Measurements from ENCODE around the gene UBE3C.
"Not testable (repeated sequence)": the region's sequence is repeated elsewhere in the genome, so short reads cannot be mapped to it uniquely, and the experiment has no call there.

The UBE3C gene

DNA sequence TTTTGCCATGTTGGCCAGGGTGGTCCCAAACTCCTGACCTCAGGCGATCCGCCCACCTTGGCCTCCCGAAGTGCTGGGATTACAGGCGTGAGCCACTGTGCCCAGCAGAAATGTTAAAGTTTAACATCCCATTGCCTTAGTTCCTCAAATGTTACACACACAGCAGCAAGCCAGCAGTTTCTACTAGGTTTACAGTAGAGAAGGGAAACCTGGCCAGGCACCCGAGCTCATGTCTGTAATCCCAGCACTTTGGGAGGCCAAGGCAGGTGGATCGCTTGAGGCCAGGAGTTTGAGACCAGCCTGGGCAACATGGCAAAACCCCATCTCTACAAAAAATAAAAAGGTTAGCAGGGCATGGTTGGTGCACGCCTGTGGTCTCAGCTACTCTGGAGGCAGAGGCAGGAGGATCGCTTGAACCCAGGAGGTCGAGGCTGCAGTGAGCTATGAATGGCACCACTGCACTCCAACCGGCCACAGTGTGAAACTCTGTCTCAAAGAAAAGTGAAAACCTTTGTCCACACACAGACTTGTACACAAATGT, 135.4 kb downstream of the UBE3C start:
- DNase-seq: not testable (repeated sequence)

DNA sequence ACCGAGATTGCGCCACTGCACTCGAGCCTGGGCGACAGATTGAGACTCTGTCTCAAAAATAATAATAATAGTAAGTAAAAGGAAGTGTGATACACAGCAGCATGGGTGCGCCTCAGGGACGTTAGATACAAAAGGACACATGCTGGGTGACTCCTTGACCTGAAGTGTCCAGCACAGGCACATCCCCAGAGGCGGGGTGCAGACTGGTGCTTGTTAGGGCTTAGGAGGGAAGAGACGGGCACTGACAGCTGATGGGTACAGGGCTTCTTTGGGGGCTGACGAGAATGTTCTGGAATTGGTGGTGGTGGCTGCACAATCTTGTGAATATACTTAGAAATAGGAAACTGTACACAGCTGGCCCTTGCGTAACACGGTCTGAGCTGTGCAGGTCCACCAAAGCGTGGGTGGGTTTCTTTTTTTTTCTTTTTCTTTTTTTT, 136.3 kb downstream of the UBE3C start:
- DNase-seq: no peak

GRCh38 chr7:157276091-157276561, 137.4 kb downstream of the UBE3C start:
- DNase-seq: no peak

DNA sequence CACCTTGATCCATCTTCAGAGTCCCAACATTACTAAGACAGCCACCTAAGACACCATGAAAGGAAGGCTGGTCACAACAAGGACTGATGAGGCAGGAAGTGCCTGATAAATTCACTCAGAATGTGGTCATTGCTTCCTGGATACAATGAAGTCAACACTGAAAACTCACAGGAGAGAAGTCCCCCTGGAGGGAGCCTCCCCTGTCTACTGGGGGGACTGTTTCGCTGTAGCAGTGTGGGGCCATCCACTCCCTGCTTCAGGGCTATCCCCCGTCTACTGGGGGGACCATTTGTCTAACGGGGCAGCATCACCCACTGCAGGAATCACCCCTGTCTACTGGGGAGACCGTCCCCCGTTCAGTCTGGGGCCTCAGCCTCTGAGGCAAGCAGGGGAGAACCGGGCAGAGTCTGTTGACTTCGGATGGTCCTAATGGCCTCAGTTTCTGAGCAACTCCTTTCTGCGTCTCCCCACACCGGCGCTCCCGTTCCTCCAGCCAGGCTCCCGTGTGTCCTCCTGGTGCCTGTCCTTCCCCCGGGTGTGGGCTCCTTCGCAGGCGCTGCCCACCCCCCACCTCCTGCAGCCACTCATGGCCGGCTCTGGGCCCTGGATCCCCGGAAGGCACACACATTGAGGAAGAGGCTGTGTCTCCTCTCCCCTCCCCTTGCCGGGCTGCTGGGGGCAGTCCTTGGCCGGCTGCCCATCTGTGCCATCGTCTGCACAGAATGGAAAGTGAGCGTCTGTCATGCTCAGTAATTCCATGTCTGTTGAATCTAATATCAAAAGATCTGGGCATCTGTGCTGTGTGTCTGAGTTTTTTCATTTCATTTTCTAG, 138.2 kb downstream of the UBE3C start:
- no peak for DNase-seq

GRCh38 chr7:157277568-157277967, 138.8 kb downstream of the UBE3C start:
- not testable (repeated sequence) for DNase-seq

DNA sequence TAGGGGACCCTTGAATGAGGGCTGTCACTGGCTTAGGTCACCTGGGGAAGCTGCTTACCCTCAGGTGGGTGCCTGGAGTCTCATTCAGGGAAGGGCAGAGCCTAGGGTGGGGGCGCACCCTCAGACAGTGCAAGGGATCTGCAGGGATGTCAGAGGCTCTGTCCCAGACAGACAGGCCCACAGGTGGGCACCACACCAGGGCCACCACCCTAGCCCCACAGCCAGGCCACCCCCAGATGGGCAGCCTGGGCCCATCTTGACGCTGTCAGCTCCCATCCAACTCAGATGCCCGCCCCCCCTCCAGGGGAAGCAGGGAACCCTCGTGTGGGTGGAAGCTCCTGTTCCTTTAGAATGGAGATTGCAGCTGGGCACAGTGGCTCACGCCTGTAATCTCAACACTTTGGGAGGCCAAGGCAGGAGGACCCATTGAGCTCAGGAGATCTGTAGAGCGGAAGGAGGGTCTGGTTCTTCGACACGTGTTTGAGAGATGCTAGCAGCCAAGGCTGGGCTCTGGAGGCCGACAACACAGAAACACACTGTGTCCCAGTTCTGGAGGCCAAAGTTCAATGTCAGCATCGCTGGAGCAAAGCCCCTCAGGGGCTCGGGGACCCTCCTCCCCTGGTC, 139.6 kb downstream of the UBE3C start:
- DNase-seq: no peak

DNA sequence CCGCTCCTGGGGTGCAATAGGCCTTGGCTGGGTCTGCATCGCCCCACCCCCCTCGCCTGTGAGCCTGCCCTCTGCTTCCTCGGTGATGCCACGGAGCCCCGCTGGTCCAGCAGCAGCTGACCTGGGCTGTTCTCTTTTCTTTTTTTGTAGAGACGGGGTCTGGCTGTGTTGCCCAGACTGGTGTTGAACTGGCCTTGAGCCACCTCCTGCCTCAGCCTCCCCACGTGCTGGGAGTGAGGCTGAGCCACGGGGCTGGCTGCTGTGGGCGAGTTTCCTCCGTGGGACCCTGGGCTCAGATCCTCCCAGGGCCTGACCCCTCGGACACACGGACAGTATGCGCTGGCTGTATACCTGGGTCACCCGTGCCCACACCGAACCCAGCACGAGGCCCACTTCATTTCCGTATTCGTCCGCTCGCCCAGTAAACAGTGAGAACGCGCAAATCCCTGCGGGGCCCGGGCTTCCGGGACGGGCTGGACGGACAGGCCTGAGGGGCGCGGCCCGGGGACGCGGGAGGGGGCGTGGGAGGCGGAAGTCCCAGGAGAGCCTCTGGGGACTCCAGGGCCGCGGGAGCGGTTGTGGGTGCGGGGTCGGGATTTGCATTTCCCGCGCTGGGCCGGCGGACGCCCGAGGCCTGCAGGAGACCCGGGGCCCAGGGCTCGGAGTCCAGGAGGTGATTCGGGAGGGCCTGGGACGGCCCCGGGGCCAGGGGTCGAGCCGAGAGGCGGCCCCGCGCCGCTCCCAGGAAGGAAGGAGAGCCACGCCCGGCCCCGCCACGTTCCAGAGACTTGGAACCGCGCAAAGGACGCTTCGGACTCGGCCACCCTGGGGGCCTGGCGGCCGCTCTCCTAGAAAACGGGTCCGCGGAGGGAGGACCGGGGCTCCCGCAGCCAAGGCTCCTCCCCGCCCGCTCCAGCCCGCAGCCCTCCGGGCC, 140.3 kb downstream of the UBE3C start:
- DNase-seq: no peak

GRCh38 chr7:157279741-157280215, 141.1 kb downstream of the UBE3C start:
- no peak for DNase-seq

GRCh38 chr7:157280216-157280841, 141.6 kb downstream of the UBE3C start:
- no peak for DNase-seq

DNA sequence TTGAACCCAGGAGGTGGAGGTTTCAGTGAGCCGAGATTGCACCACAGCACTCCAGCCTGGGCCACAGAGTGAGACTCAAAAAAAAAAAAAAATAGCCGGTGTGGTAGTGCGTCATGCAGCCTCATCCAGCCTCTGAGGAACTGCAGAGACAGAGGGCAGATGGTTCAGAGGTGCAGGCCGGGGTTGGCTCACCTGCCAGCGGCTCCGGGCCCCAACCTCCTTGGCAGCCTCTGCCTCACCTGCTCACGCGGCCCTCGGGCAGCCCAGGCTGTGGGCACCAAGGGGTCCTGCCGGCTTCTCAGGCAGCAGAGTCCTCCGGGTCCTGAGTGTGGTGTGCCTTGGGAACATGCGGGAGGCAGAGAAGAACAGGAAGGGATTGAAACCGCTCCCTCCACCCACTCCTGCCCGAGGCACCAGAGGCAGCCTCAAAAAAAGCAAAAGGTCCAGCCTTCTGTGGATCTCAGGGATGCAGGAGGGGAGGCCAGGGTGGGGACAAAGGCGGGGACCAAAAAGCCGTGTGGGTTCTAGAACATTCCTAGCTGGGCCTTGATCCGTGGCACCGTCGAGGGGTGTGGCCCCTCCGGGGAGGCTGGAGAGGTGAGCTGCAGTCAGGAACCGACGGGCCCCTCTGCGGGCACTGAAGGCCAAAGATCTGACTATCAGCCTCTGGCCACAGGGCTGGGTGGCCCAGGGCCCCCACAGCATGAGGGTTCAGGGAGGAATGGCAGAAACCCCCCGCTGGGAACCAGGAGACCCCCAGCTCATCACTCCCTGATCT, 142.7 kb downstream of the UBE3C start:
- no peak for DNase-seq

GRCh38 chr7:157282141-157282801, 143.5 kb downstream of the UBE3C start:
- no peak for DNase-seq

DNA sequence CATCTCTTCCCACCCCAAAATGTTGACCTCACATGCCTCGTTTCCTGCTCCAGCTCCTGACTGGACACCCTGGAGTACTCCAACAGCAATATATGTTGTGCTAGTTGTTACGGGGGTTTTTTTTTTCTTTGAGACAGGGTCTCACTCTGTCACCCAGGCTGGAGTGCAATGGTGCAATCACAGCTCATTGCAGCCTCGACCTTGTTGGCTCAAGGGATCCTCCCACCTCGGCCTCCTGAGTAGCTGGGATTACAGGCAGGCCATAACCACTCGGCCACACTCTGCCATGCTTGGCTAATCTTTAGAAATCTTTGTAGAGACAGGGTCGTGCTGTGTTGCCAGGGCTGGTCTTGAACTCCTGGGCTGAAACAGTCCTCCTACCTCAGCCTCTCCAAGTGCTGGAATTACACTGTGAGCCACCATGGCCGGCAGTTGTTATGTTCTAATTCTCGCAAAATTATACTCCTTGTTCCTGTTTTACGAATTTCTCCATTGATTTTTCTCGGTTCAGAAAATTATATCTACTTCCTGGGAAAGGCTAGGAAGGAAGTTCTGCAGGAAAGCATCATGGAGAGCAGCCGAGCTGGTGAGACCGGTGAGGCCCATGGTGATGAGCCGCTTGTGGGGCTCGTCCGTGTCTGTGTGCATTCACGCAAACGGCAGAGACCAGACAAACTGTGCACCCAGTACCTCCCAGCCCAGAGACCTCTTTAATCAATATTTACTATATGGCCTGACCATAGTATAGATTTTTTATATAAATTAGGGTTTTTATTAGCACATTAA, 145.7 kb downstream of the UBE3C start:
- DNase-seq: no peak

- DNase-seq: no peak
Observed at GRCh38 chr7:157291404-157292080, 152.8 kb downstream of the UBE3C start.

DNA sequence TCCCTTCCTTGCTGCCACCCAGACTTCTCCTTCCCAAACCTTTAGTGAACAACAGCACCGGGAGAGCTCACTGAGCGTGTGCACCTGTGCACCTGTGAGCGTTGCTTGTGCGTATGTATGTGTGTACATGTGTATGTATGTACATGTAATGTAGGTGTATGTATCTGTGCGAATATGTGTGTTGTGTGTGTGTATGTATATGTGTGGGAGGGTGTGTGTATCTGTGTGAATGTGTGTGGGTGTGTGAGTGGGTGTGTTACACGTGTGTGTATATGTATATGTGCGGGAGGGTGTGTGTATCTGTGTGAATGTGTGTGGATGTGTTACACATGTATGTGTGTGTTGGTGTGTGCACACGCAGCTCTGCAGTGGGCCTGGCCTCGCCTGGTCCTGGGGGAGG, 153.5 kb downstream of the UBE3C start:
- DNase-seq: no peak

DNA sequence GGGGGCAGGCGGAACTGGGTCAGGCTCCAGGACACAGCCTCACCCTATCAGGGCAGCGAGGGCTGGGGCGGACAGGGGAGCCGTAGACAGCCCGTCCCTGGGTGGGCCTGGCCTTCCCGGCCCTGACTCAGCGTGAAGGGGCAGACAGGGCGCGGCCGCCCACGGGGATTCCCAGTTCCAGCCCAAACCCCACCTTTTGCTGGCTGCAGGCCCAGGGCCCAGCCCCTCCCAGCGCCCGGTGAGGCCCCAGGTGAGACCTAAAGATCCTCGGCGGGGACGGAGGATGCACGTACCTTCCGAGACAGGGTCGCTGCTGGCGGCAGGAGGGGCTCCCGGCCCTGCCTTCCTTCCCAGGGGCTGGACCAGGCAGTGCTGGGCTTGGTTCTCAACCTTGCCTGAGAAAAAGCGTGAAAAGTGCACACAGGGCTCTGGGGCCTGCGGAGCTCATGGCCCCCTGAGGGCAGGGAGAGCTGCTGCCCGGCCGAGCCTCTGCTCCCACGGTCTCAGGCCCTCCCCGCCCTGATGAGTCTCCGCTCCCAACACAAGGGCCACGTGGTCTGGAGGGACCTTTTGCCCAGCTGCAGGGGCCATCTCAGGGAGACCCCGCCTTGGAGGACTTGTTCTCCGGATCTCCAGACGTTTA, 154.2 kb downstream of the UBE3C start:
- no peak for DNase-seq

DNA sequence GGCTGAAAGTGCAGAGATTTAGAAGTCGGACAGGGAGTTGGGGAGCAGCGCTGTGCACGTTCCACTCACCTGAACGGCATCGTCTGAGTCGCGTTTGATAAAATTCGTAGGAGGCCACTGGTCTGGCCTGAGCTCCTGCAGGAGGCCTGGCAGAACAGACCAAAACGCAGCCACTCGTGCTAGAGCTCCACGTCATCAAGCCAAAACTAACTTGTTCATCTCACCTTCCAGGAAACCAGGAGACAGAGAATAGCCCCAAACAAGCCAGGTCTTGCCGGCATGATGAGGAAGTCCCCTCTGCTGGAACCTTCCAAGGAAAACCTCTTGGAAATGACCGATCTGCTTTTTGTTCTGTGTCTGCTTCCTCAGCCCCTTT, 154.7 kb downstream of the UBE3C start:
- no peak for DNase-seq

DNA sequence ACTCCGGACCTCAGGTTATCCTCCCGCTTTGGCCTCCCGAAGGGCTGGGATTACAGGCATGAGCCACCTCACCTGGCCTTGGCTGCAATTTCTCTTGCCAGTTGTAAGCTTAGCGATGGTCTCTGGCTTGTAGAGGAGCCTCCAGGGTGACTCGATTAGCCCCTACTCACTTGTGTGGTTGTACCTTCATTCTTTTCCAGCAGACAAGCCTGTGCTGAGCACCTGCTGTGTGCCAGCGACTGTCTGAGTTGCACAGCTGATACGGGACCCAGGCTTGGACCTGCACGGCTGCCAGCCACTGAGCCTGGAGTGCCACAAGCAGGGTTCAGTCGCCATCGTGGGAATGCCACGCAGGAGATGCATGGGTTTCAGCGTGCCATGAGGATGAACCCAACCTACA, 156.0 kb downstream of the UBE3C start:
- no peak for DNase-seq

- no peak for DNase-seq
Observed at GRCh38 chr7:157295338-157295737, 156.6 kb downstream of the UBE3C start.

GRCh38 chr7:157297185-157297584, 158.5 kb downstream of the UBE3C start:
- DNase-seq: no peak

All from cerebellar nuclear complex (tissue), 1 donor.